Common myeloid progenitor, CD34-positive (primary cell): ENCODE data around the gene NAA38.

Experiments used
- CTCF ChIA-PET: fragments of 350-600 bp; sonication (Branson Sonifier 250); formaldehyde crosslinking; loops from one replicate; lab custom pipeline; 2021; ENCODE audit warnings: antibody characterized with exemption; lab: Charles Lee
- POLR2A ChIA-PET: fragments of 350-600 bp; sonication (Branson Sonifier 250); formaldehyde crosslinking; loops from one replicate; lab custom pipeline; 2021; ENCODE audit warnings: antibody characterized with exemption; lab: Charles Lee
- DNase-seq, 3 donors: peaks; one replicate each; pipeline versions ENCODE4 v3.0.0 to v3.0.0-alpha.2; 2013
- H3K27ac ChIP-seq, 2 experiments: 1 replicate in 1 of 2; 2 replicates in 1 of 2; pipeline ENCODE4 v1.7.0; 2013; ENCODE audit warnings: inconsistent platforms in 2 of 2, low read length in 2 of 2, mild to moderate bottlenecking in 2 of 2, low read depth in 1 of 2, moderate library complexity in 1 of 2; ENCODE audit not compliant: severe bottlenecking in 2 of 2, insufficient read depth in 1 of 2, poor library complexity in 1 of 2
- H3K27me3 ChIP-seq, 5 experiments: replicated peaks in 2 of 5; 1 replicate in 3 of 5; 2 replicates in 2 of 5; pipeline versions ENCODE4 v1.6.1 to v1.7.0; 2013; ENCODE audit warnings: low read length in 4 of 5, mild to moderate bottlenecking in 2 of 5, moderate library complexity in 2 of 5, inconsistent platforms in 1 of 5; ENCODE audit not compliant: insufficient read depth in 5 of 5, control insufficient read depth in 4 of 5
- H3K36me3 ChIP-seq, 4 experiments: 1 replicate in 2 of 4; 2 replicates in 2 of 4; pipeline versions ENCODE4 v1.6.1 to v1.7.0; 2013; ENCODE audit warnings: low read length in 3 of 4, control low read depth in 1 of 4, mild to moderate bottlenecking in 1 of 4; ENCODE audit not compliant: control insufficient read depth in 4 of 4, insufficient read depth in 4 of 4
- H3K4me1 ChIP-seq, 4 experiments: 1 replicate in 3 of 4; 2 replicates in 1 of 4; pipeline versions ENCODE4 v1.6.1 to v1.7.1; 2013; ENCODE audit warnings: low read length in 3 of 4, mild to moderate bottlenecking in 3 of 4, control low read depth in 1 of 4, inconsistent platforms in 1 of 4, moderate library complexity in 1 of 4; ENCODE audit not compliant: control insufficient read depth in 4 of 4, insufficient read depth in 4 of 4; ENCODE audit errors: control extremely low read depth in 1 of 4
- H3K4me3 ChIP-seq, 7 experiments: 1 replicate in 4 of 7; 2 replicates in 3 of 7; pipeline versions ENCODE4 v1.5.1 to v1.7.0; 2013; ENCODE audit warnings: mild to moderate bottlenecking in 7 of 7, low read length in 6 of 7, moderate library complexity in 6 of 7, inconsistent platforms in 2 of 7, low read depth in 2 of 7, control low read depth in 1 of 7; ENCODE audit not compliant: insufficient read depth in 4 of 7, control insufficient read depth in 1 of 7; ENCODE audit errors: extremely low read depth in 1 of 7
- H3K9me3 ChIP-seq, 5 experiments: 1 replicate in 4 of 5; 2 replicates in 1 of 5; pipeline versions ENCODE4 v1.6.1 to v1.7.1; 2013; ENCODE audit warnings: low read length in 4 of 5, mild to moderate bottlenecking in 2 of 5, inconsistent platforms in 1 of 5, low read depth in 1 of 5, moderate library complexity in 1 of 5; ENCODE audit not compliant: control insufficient read depth in 4 of 5, insufficient read depth in 2 of 5; ENCODE audit errors: control extremely low read depth in 1 of 5
- WGBS: methylation state at CpG from one replicate; pipeline ENCODE4 v1.1.5; 2013; ENCODE audit not compliant: insufficient coverage; 5-methylcytosine and 5-hydroxymethylcytosine counted together

NAA38 gene

DNA sequence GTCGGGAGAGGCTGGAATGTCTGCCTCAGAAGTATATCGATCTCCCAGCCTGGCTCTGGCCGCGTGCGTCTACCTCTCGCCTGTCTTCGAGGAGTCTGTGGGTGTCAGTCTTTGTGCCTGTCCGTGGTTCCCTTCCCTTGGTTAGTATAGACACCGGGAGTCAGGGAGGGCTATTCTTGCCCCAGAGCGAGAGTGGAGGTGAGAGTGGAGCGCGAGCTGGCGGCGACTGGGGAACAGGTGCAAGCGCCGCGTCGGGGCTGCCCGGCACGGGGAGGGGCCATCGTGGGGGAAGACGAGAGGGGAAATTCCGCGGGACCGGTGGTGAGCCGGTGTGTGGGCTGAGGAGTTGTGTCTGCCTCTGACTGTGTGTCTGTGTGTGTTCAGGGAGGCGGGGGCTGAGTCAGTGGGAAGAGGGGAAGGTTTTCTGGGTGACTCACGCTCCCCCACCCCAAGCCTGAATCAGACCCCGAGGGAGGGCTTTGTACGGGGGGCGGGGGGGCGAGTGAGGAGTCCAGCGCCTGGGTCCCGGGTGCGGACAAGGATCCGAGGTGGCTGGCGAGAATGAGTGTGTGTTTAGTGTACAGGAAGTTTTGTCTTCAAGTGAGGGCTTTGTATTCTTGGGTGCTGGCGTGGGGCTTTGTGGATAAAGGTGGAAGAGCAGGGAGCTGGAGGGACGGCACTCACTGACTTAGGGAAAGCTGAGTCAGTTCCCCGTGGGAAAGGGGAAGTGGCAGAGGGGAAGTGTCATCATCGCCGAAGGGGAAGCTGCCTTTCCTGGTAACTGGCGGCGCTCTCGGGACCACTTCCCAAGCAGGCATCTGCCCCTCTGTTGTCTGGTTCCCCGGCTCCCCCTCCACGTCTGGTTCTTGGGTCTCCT lies 14.7 kb downstream of the NAA38 start:
- Histone ChIP-seq H3K4me1 (peaks cover 13 to 72% (median 69%) of the 10 kb centered on the region in 4 experiments), H3K36me3 (peaks cover 2 to 35% (median 22%) of the 10 kb centered on the region in 4 experiments), H3K27ac (peak overlapping the region; percentile 94 to 96), H3K27me3 (no peaks in the 10 kb centered on the region), H3K4me3 (peak overlapping the region; percentile 49 to 90 (median 80)), H3K9me3 (no peaks in the 10 kb centered on the region)
- WGBS: under 1% methylated on average over 32 of the region's 47 CpGs
- CTCF ChIA-PET: interaction anchor here (0.8 to 2.5 kb wide), 3 partner anchors 15 to 90 kb away, joined by 3 to 8 read pairs (median 7); partner anchors contain the start of genes CNTROB, CYB5D1, NAA38 and TRAPPC1
- POLR2A ChIA-PET: interaction anchor here (0.9 to 4.1 kb wide), 10 partner anchors 7 to 262 kb away, joined by 3 to 37 read pairs (median 6); partner anchors contain the start of genes CYB5D1, KDM6B, NAA38 and TP53
- peak; percentile 87 to 97 (median 97) for DNase-seq

GRCh38 chr17:7841915-7842379 lies 15.4 kb downstream of the NAA38 start:
- peak; percentile 89 to 96 (median 93) for DNase-seq
- no peaks in the 10 kb centered on the region for H3K27me3 ChIP-seq
- ChIA-PET CTCF (interaction anchor here (0.6 to 2.5 kb wide), 3 partner anchors 17 to 33 kb away, joined by 3 to 8 read pairs (median 3); no protein-coding TSS in a partner anchor), POLR2A (interaction anchor here (0.6 to 2.5 kb wide), 6 partner anchors 9 to 98 kb away, joined by 3 to 31 read pairs (median 10); partner anchors contain the start of genes CYB5D1, KDM6B and NAA38)
- H3K4me3 ChIP-seq: peak overlapping the region; percentile 49 to 90 (median 80)
- peaks cover 20 to 79% (median 76%) of the 10 kb centered on the region in 4 experiments for H3K4me1 ChIP-seq
- H3K27ac ChIP-seq: peak overlapping the region; percentile 94 to 96
- under 1% methylated on average over 38 of the region's 46 CpGs for WGBS
- peaks cover 0 to 30% (median 18%) of the 10 kb centered on the region in 4 experiments for H3K36me3 ChIP-seq
- H3K9me3 ChIP-seq: no peaks in the 10 kb centered on the region

DNA sequence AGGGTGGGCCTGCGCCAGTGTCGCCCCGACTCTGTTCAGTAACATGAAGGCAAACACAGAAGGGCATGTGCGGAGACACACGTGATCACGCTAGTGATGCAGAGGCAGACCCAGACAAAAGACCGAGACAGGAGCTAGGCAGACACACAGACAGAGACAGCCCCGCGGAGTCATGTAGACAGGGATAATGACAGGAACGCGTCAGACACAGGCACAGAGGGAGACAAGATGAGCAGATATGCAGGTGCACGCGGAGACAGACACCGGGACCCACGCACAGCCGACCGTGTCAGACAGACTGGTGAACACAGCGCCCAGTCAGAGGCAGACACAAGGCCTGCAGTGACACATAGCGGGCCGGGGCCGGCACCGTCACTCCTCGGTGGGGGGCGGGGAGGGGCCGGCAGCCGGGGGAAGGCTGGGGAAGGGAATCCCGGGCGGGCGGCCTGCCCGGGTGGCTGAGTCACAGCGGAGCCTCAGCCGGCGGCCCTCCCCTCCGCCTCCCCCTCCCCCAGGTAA lies 15.9 kb downstream of the NAA38 start:
- H3K4me1 ChIP-seq: peaks cover 21 to 83% (median 81%) of the 10 kb centered on the region in 4 experiments
- 6% methylated on average over 34 of the region's 34 CpGs for WGBS
- POLR2A ChIA-PET: interaction anchor here (0.6 to 2.5 kb wide), 6 partner anchors 9 to 498 kb away, joined by 3 to 31 read pairs (median 10); partner anchors contain the start of genes CYB5D1, KDM6B and NAA38

DNA sequence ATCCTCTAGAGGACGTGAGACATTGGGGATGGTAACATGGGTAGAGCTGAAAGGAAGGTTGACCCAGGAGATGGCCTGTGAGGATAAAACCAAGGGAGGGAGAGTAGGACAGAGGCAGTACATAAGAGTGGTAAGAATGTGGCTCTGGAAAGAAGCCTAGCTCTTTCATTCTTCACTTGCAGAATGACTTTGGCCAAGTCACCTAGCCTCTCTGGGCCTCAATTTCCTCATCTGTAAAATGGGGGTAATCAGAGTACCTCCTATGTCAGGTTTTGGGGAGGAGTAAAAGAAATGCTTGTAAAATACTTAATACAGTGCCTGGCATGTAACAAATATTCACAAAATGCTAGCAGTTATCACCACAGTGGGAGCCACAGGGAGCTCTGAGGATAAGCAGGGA lies 16.5 kb downstream of the NAA38 start:
- WGBS: 83% methylated on average over 1 of the region's 1 CpG
- CTCF ChIA-PET: interaction anchor here (1.0 to 4.6 kb wide), 6 partner anchors 11 to 59 kb away, joined by 3 to 29 read pairs (median 4); no protein-coding TSS in a partner anchor
- POLR2A ChIA-PET: interaction anchor here (0.6 kb wide), 1 partner anchor 498 kb away, joined by 3 read pairs; no protein-coding TSS in a partner anchor
- no peak for DNase-seq
- H3K27me3 ChIP-seq: no peaks in the 10 kb centered on the region
- H3K27ac ChIP-seq: peak overlapping the region; percentile 94 to 96
- H3K4me3 ChIP-seq: peak overlapping the region in 6 of 7 experiments; percentile 18 to 90 (median 79)
- H3K4me1 ChIP-seq: peaks cover 21 to 89% (median 86%) of the 10 kb centered on the region in 4 experiments
- H3K9me3 ChIP-seq: no peaks in the 10 kb centered on the region
- peaks cover 0 to 21% (median 13%) of the 10 kb centered on the region in 4 experiments for H3K36me3 ChIP-seq

More for the DNA sequence above, 15.9 kb downstream of the NAA38 start:
- Histone ChIP-seq H3K36me3 (peaks cover 0 to 26% (median 15%) of the 10 kb centered on the region in 4 experiments), H3K4me3 (peak overlapping the region; percentile 18 to 90 (median 80)), H3K27me3 (no peaks in the 10 kb centered on the region), H3K27ac (peak overlapping the region; percentile 94 to 96), H3K9me3 (no peaks in the 10 kb centered on the region)
- DNase-seq: peak; percentile 85 to 92 (median 89)
- CTCF ChIA-PET: interaction anchor here (0.6 to 2.5 kb wide), 4 partner anchors 16 to 56 kb away, joined by 3 to 8 read pairs (median 4); no protein-coding TSS in a partner anchor

- POLR2A ChIA-PET: no interaction called here
- Histone ChIP-seq H3K4me1 (peaks cover 21 to 88% (median 87%) of the 10 kb centered on the region in 4 experiments), H3K27ac (peak overlapping the region in 1 of 2 experiments; percentile 96), H3K4me3 (peak overlapping the region in 2 of 7 experiments; percentile 61 to 80), H3K36me3 (peaks cover 0 to 17% (median 11%) of the 10 kb centered on the region in 4 experiments), H3K27me3 (no peaks in the 10 kb centered on the region), H3K9me3 (no peaks in the 10 kb centered on the region)
- no peak for DNase-seq
- no CpG with 5 or more reads among the region's 1 CpG for whole genome bisulfite sequencing
- CTCF ChIA-PET: interaction anchor here (1.0 to 4.6 kb wide), 5 partner anchors 12 to 59 kb away, joined by 3 to 29 read pairs (median 4); no protein-coding TSS in a partner anchor
Measured at GRCh38 chr17:7840441-7840840, 16.9 kb downstream of the NAA38 start.

GRCh38 chr17:7839876-7840261 lies 17.5 kb downstream of the NAA38 start:
- CTCF ChIA-PET: interaction anchor here (1.1 to 4.6 kb wide), 4 partner anchors 12 to 60 kb away, joined by 3 to 29 read pairs (median 4); no protein-coding TSS in a partner anchor
- Histone ChIP-seq H3K4me1 (peaks cover 21 to 85% (median 83%) of the 10 kb centered on the region in 4 experiments), H3K4me3 (peak overlapping the region in 1 of 7 experiments; percentile 21), H3K27ac (no peak overlapping the region), H3K36me3 (peaks cover 0 to 12% (median 9%) of the 10 kb centered on the region in 4 experiments), H3K9me3 (no peaks in the 10 kb centered on the region), H3K27me3 (no peaks in the 10 kb centered on the region)
- DNase-seq: peak in 2 of 3 donors; percentile 70 to 82
- POLR2A ChIA-PET: no interaction called here
- 70% methylated on average over 2 of the region's 2 CpGs for WGBS
